ENCODE measurements around the gene DPH3. TPM values are rescaled to one million over a fixed set of nuclear protein-coding genes. Genes with fewer than 3 reads are reported as not detected.

Gene DPH3
- polyA plus RNA-seq, 2 of the 4 experiments (the other 2 are of a cell fraction), result 20.5 to 34.7 TPM

DNA sequence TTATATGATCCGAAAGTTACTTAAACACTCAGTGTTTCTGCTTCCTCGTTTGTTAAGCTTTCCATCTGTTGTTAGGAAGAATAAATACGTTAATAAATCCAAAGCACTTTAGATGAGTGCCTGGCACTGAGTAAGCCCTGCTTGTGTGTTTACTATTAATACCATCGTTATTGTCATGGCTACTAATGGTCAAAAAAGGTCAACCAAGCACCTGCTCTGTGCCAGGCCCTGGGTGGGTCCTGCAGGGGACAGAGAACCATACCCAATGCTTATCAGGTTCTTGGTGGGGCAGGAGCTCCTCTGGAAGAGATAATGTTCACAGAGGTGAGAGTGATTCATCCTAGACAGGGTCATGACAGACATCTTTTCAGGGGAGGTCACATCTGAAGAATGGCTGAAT, 50.4 kb downstream of the DPH3 start:
- ChIA-PET CTCF (interaction anchor here (0.5 to 1.3 kb wide), 6 partner anchors 9 to 36 kb away, joined by 3 read pairs; no protein-coding TSS in a partner anchor), POLR2A (no interaction called here)
- no peaks in the 10 kb centered on the region for H3K4me1 ChIP-seq
- H3K4me3 ChIP-seq, result no peak overlapping the region
- H3K4me2 ChIP-seq, result no peak overlapping the region
- WGBS (ENCODE audit: missing lambda C conversion rate), result 35% methylated on average over 4 of the region's 4 CpGs
- H3K9me3 ChIP-seq, result no peaks in the 10 kb centered on the region
- no peak overlapping the region for H3K27ac ChIP-seq
- DNase-seq (ENCODE audit: low read depth in 1 of 2, low spot score in 1 of 2), result no peak
- no peak for FAIRE-seq
- TF ChIP-seq JUNB (IDR thresholded peaks at IDR 0.05), result no peak
- no peak for TF ChIP-seq HEYL (CRISPR knock-in tag; IDR thresholded peaks at IDR 0.05)
- TF ChIP-seq, protein P1, sequence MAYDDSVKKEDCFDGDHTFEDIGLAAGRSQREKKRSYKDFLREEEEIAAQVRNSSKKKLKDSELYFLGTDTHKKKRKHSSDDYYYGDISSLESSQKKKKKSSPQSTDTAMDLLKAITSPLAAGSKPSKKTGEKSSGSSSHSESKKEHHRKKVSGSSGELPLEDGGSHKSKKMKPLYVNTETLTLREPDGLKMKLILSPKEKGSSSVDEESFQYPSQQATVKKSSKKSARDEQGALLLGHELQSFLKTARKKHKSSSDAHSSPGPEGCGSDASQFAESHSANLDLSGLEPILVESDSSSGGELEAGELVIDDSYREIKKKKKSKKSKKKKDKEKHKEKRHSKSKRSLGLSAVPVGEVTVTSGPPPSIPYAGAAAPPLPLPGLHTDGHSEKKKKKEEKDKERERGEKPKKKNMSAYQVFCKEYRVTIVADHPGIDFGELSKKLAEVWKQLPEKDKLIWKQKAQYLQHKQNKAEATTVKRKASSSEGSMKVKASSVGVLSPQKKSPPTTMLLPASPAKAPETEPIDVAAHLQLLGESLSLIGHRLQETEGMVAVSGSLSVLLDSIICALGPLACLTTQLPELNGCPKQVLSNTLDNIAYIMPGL (CRISPR knock-in tag; IDR thresholded peaks at IDR 0.05; ENCODE audit: borderline replicate concordance), result no peak
- no peak for TF ChIP-seq HOXA7 (CRISPR knock-in tag; IDR thresholded peaks at IDR 0.05)
- no peak for TF ChIP-seq HDAC2 (IDR thresholded peaks at IDR 0.05)
- TF ChIP-seq MAZ (IDR thresholded peaks at IDR 0.05; ENCODE audit: borderline replicate concordance, low read depth, low read length), result no peak
- TF ChIP-seq FOXS1 (CRISPR knock-in tag; IDR thresholded peaks at IDR 0.05), result no peak
- TF ChIP-seq CHD4 (IDR thresholded peaks at IDR 0.05; ENCODE audit: borderline replicate concordance), result no peak
- TF ChIP-seq, protein P2, sequence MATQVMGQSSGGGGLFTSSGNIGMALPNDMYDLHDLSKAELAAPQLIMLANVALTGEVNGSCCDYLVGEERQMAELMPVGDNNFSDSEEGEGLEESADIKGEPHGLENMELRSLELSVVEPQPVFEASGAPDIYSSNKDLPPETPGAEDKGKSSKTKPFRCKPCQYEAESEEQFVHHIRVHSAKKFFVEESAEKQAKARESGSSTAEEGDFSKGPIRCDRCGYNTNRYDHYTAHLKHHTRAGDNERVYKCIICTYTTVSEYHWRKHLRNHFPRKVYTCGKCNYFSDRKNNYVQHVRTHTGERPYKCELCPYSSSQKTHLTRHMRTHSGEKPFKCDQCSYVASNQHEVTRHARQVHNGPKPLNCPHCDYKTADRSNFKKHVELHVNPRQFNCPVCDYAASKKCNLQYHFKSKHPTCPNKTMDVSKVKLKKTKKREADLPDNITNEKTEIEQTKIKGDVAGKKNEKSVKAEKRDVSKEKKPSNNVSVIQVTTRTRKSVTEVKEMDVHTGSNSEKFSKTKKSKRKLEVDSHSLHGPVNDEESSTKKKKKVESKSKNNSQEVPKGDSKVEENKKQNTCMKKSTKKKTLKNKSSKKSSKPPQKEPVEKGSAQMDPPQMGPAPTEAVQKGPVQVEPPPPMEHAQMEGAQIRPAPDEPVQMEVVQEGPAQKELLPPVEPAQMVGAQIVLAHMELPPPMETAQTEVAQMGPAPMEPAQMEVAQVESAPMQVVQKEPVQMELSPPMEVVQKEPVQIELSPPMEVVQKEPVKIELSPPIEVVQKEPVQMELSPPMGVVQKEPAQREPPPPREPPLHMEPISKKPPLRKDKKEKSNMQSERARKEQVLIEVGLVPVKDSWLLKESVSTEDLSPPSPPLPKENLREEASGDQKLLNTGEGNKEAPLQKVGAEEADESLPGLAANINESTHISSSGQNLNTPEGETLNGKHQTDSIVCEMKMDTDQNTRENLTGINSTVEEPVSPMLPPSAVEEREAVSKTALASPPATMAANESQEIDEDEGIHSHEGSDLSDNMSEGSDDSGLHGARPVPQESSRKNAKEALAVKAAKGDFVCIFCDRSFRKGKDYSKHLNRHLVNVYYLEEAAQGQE (IDR thresholded peaks at IDR 0.05), result no peak
- TF ChIP-seq ZSCAN20 (CRISPR knock-in tag; IDR thresholded peaks at IDR 0.05), result no peak
- no peak for TF ChIP-seq BHLHE40 (IDR thresholded peaks at IDR 0.05; ENCODE audit: low read depth, low read length)
- TF ChIP-seq EHF (CRISPR knock-in tag; IDR thresholded peaks at IDR 0.05), result no peak
- TF ChIP-seq RARB (CRISPR knock-in tag; IDR thresholded peaks at IDR 0.05), result no peak
- TF ChIP-seq CBX2 (IDR thresholded peaks at IDR 0.05; ENCODE audit: borderline replicate concordance, low read depth), result no peak
- no peak for ATAC-seq

DNA sequence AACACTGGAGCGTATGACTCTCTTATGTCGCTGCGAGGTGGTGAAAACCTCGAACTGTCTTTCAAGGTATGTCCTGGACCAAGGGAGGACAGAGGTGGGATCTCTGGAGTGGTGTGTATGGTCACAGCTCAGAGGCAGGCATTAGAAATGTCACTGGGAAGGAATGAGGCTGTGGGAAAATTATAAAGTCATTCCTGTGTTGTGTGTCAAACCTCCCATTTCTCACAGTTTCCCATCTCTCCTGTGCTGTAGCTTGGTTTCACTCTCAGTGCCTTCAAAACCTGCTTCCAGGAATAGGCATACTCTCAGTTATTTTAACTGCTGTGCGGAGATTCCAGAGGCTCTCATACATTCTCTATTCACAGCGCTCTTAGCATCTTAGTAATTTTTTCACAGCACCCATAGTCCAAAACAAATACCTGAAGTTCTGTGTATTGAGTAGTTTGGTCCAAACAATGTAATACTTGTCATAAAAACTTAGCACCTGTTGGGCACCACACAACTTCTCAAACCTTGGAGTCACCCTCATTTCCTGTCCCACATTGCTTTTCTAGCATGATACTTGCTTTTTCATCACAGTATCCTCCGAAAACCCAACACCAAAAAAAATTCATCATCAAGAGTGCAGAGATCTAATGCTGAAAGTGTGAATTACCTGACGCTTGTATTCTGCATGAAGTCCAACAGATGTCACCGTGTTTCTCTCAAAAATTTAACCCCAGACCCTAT, 53.4 kb downstream of the DPH3 start:
- CTCF ChIA-PET, result interaction anchor here (1.3 kb wide), 1 partner anchor 31 kb away, joined by 3 read pairs; no protein-coding TSS in a partner anchor
- Histone ChIP-seq H3K9me3 (no peaks in the 10 kb centered on the region), H3K27ac (no peak overlapping the region), H3K4me3 (no peak overlapping the region), H3K4me2 (no peak overlapping the region), H3K4me1 (no peaks in the 10 kb centered on the region)
- POLR2A ChIA-PET, result no interaction called here
- WGBS (ENCODE audit: missing lambda C conversion rate), result 76% methylated on average over 9 of the region's 9 CpGs
- no peak for TF ChIP-seq NFE2L2 (conservative IDR thresholded peaks at IDR 0.05; ENCODE audit: low read length)
- TF ChIP-seq MYC (IDR thresholded peaks at IDR 0.05; ENCODE audit: borderline replicate concordance, low read length), result no peak
- no peak for TF ChIP-seq PHF8 (IDR thresholded peaks at IDR 0.05; ENCODE audit: borderline replicate concordance, low read depth)
- TF ChIP-seq, protein P3, sequence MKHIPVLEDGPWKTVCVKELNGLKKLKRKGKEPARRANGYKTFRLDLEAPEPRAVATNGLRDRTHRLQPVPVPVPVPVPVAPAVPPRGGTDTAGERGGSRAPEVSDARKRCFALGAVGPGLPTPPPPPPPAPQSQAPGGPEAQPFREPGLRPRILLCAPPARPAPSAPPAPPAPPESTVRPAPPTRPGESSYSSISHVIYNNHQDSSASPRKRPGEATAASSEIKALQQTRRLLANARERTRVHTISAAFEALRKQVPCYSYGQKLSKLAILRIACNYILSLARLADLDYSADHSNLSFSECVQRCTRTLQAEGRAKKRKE (CRISPR knock-in tag; IDR thresholded peaks at IDR 0.05; ENCODE audit: low read depth), result no peak
- DNase-seq (ENCODE audit: low read depth in 1 of 2, low spot score in 1 of 2) (no peak), FAIRE-seq (no peak), ATAC-seq (no peak)

Other genes starting within 250 kb of the DPH3 start
- 0.04 and 0.08 TPM in 2 replicates for gene GALNT15, start 90.3 kb downstream of the DPH3 start, polyA plus RNA-seq (2011; rRNA removed)
- gene GALNT15, start 90.3 kb downstream of the DPH3 start, polyA plus RNA-seq (2017; fragmentation: RNase III; extraction: RNeasy Plus Mini Kit Qiagen cat#74134 plus additional on column Dnase treatment), result not detected in 3 replicates
- 24.2 and 25.9 TPM in 2 replicates for gene OXNAD1, start 269 bp upstream of the DPH3 start, polyA plus RNA-seq (2011; rRNA removed)
- 8.4 to 9.1 TPM (median 8.8 TPM) in 3 replicates for gene OXNAD1, start 269 bp upstream of the DPH3 start, polyA plus RNA-seq (2017; fragmentation: RNase III; extraction: RNeasy Plus Mini Kit Qiagen cat#74134 plus additional on column Dnase treatment)
- gene RFTN1, start 248.8 kb upstream of the DPH3 start, polyA plus RNA-seq (2011; rRNA removed), result 1.6 and 1.8 TPM in 2 replicates
- gene RFTN1, start 248.8 kb upstream of the DPH3 start, polyA plus RNA-seq (2017; fragmentation: RNase III; extraction: RNeasy Plus Mini Kit Qiagen cat#74134 plus additional on column Dnase treatment), result 3.7 to 4.7 TPM (median 4.5 TPM) in 3 replicates